MM.1S (cell line): ENCODE data around the gene COPZ2.

Experiments
- DNase-seq: peaks from one replicate; pipeline ENCODE4 v3.0.0-alpha.2; 2015
- H2AFZ ChIP-seq: fragments of 300-600 bp; sonication (generic); 2 replicates; pipeline ENCODE4 v1.6.0; 2016; ENCODE audit warnings: antibody characterized with exemption, low read length
- H3F3A ChIP-seq: fragments of 300-600 bp; sonication (generic); 2 replicates; pipeline ENCODE4 v1.6.1; 2016; ENCODE audit warnings: mild to moderate bottlenecking, antibody characterized with exemption, low read length, moderate library complexity, mixed read lengths; ENCODE audit not compliant: insufficient read depth
- H3K27ac ChIP-seq: fragments of 300-600 bp; sonication (generic); 2 replicates; pipeline ENCODE4 v1.5.1; 2016; ENCODE audit warnings: mild to moderate bottlenecking, low read length
- H3K27me3 ChIP-seq: fragments of 300-600 bp; sonication (generic); replicated peaks from 2 replicates; pipeline ENCODE4 v1.6.0; 2016; ENCODE audit warnings: low read length; ENCODE audit not compliant: insufficient read depth
- H3K36me3 ChIP-seq: fragments of 300-600 bp; sonication (generic); replicated peaks from 2 replicates; pipeline ENCODE4 v1.6.1; 2016; ENCODE audit warnings: mild to moderate bottlenecking, low read length, mixed read lengths; ENCODE audit not compliant: insufficient read depth
- H3K4me1 ChIP-seq: fragments of 300-600 bp; sonication (generic); 2 replicates; pipeline ENCODE4 v1.6.1; 2016; ENCODE audit warnings: low read length, mixed read lengths
- H3K4me2 ChIP-seq: fragments of 300-600 bp; sonication (generic); 2 replicates; pipeline ENCODE4 v1.6.0; 2016; ENCODE audit warnings: low read depth, low read length
- H3K4me3 ChIP-seq: fragments of 300-600 bp; sonication (generic); 2 replicates; pipeline ENCODE4 v1.5.1; 2016; ENCODE audit warnings: low read length, mixed read lengths
- H3K79me2 ChIP-seq: fragments of 300-600 bp; sonication (generic); 2 replicates; pipeline ENCODE4 v1.6.1; 2016; ENCODE audit warnings: mixed run types, low read length, mixed read lengths
- H3K9ac ChIP-seq: fragments of 300-600 bp; sonication (generic); 2 replicates; pipeline ENCODE4 v1.6.1; 2016; ENCODE audit warnings: low read length, mixed read lengths
- H3K9me2 ChIP-seq: fragments of 300-600 bp; sonication (generic); replicated peaks from 2 replicates; pipeline ENCODE4 v1.6.1; 2016; ENCODE audit warnings: mild to moderate bottlenecking, low read length, mixed read lengths; ENCODE audit not compliant: insufficient read depth
- H3K9me3 ChIP-seq: fragments of 300-600 bp; sonication (generic); replicated peaks from 2 replicates; pipeline ENCODE4 v1.6.1; 2016; ENCODE audit warnings: mild to moderate bottlenecking, low read length, mixed read lengths; ENCODE audit not compliant: insufficient read depth
- H4K20me1 ChIP-seq: fragments of 300-600 bp; sonication (generic); 2 replicates; pipeline ENCODE4 v1.6.1; 2016; ENCODE audit warnings: mild to moderate bottlenecking, low read length, moderate library complexity, mixed read lengths; ENCODE audit not compliant: insufficient read depth
- EZH2 ChIP-seq: fragments of 300-600 bp; sonication (generic); optimal IDR thresholded peaks from 2 replicates; pipeline ENCODE3; 2017; ENCODE audit warnings: low read depth, mild to moderate bottlenecking, antibody characterized with exemption, low read length, mixed read lengths
- EZH2phosphoT487 ChIP-seq: fragments of 300-600 bp; sonication (generic); IDR thresholded peaks from 2 replicates; pipeline ENCODE4 v1.6.1; 2018; ENCODE audit warnings: antibody characterized with exemption, low read length
- TF ChIP-seq, protein P1 (sequence below): fragments of 300-600 bp; sonication (generic); IDR thresholded peaks from 2 replicates; pipeline ENCODE4 v1.5.1; 2016; ENCODE audit warnings: antibody characterized with exemption, low read length, mixed read lengths

COPZ2 gene

DNA sequence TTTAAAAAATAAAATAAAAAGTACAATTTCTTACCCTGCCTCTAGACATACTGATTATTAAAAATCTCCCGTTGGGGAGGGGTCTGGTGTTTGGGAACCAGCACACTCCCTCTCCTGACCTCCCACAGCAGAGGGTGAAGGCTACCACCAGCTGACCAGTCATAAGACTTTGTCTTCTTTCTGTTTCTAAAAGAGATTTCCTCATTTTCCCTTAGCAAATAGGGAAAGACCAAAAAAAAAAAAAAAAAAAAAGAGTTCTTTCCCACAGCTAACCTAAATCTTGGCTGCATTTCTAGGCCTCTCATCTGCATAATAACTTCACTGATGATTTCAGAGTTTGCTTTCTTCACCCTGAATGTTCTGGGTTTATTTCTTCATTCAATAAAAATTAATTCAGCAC, 36.4 kb downstream of the COPZ2 start:
- H3K4me3 ChIP-seq = no peak overlapping the region
- DNase-seq = no peak
- no peaks in the 10 kb centered on the region for H3K79me2 ChIP-seq
- TF ChIP-seq EZH2 = no peak
- TF ChIP-seq EZH2phosphoT487 = no peak
- TF ChIP-seq, protein P1, sequence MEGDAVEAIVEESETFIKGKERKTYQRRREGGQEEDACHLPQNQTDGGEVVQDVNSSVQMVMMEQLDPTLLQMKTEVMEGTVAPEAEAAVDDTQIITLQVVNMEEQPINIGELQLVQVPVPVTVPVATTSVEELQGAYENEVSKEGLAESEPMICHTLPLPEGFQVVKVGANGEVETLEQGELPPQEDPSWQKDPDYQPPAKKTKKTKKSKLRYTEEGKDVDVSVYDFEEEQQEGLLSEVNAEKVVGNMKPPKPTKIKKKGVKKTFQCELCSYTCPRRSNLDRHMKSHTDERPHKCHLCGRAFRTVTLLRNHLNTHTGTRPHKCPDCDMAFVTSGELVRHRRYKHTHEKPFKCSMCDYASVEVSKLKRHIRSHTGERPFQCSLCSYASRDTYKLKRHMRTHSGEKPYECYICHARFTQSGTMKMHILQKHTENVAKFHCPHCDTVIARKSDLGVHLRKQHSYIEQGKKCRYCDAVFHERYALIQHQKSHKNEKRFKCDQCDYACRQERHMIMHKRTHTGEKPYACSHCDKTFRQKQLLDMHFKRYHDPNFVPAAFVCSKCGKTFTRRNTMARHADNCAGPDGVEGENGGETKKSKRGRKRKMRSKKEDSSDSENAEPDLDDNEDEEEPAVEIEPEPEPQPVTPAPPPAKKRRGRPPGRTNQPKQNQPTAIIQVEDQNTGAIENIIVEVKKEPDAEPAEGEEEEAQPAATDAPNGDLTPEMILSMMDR = no peak
- no peaks in the 10 kb centered on the region for H3K9me2 ChIP-seq
- no peaks in the 10 kb centered on the region for H3K36me3 ChIP-seq
- no peak overlapping the region for H2AFZ ChIP-seq
- no peak overlapping the region for H3K27ac ChIP-seq
- no peak overlapping the region for H3K4me2 ChIP-seq
- H3K4me1 ChIP-seq = 0 out of 2 replicates have a peak, but pooled peaks cover 5% of the 10 kb centered on the region
- no peaks in the 10 kb centered on the region for H3F3A ChIP-seq
- H3K9ac ChIP-seq = no peak overlapping the region
- no peaks in the 10 kb centered on the region for H3K9me3 ChIP-seq
- 0 out of 2 replicates have a peak, but pooled peaks cover 7% of the 10 kb centered on the region for H3K27me3 ChIP-seq
- H4K20me1 ChIP-seq = no peaks in the 10 kb centered on the region

DNA sequence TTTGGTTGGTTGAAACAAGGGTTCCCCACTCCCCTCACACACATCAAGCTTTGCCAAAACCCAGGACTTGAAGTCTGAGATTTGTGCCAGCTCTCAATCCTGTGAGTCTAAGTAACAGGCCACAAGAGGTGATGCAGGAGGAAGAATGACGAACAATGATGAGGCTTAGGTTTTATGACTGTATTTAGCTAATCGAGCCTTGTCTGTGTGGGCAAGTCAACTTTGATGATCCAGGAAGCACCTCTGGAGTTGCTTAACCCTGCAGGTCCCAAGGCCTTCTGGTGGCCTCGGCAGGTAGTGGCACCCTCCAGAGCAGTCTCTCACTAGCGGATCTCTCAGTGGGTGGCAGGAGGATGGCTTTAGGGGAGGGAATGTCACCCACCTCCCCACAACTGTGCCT, 38.0 kb downstream of the COPZ2 start:
- no peak overlapping the region for H2AFZ ChIP-seq
- H3K9me2 ChIP-seq = no peaks in the 10 kb centered on the region
- H3K27ac ChIP-seq = no peak overlapping the region
- no peaks in the 10 kb centered on the region for H4K20me1 ChIP-seq
- no peaks in the 10 kb centered on the region for H3K79me2 ChIP-seq
- H3F3A ChIP-seq = no peaks in the 10 kb centered on the region
- 0 out of 2 replicates have a peak, but pooled peaks cover 5% of the 10 kb centered on the region for H3K4me1 ChIP-seq
- H3K4me3 ChIP-seq = no peak overlapping the region
- no peaks in the 10 kb centered on the region for H3K9me3 ChIP-seq
- TF ChIP-seq, protein P1 = no peak
- TF ChIP-seq EZH2 (no peak), EZH2phosphoT487 (no peak)
- H3K9ac ChIP-seq = no peak overlapping the region
- no peaks in the 10 kb centered on the region for H3K36me3 ChIP-seq
- H3K4me2 ChIP-seq = no peak overlapping the region
- no peak for DNase-seq
- H3K27me3 ChIP-seq = no peaks in the 10 kb centered on the region

DNA sequence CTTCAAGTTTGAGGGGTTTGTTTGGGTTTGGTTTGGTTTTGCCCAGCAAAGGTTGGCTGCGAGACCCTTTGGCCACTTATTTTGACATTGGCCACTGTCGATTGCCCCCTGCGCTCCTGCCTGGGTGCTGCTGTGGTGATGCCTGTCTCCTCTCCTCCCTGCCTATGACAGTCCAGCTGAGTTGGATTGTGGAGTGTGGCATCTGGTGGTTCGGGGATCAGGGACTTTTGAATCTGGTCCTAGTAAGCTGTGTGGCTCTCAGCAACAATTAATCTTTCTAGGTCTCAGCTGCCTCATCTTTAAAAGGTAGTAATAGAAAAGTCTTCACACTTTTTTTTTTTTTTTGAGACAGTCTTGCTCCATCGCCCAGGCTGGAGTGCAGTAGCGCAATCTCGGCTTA, 39.6 kb downstream of the COPZ2 start:
- Histone ChIP-seq H3K27me3 (no peaks in the 10 kb centered on the region), H3K27ac (no peak overlapping the region), H3K9ac (no peak overlapping the region), H3K9me2 (no peaks in the 10 kb centered on the region), H3K4me3 (no peak overlapping the region), H4K20me1 (no peaks in the 10 kb centered on the region), H3K79me2 (no peaks in the 10 kb centered on the region), H3K4me2 (no peak overlapping the region), H2AFZ (no peak overlapping the region), H3K9me3 (no peaks in the 10 kb centered on the region), H3F3A (no peaks in the 10 kb centered on the region), H3K36me3 (no peaks in the 10 kb centered on the region), H3K4me1 (0 out of 2 replicates have a peak, but pooled peaks cover 5% of the 10 kb centered on the region)
- TF ChIP-seq EZH2phosphoT487 (no peak), EZH2 (no peak)
- TF ChIP-seq, protein P1 = no peak
- no peak for DNase-seq
